Endothelial cell of umbilical vein (primary cell): Measurements from ENCODE around the gene SPOUT1. TPM values are rescaled to one million over a fixed set of nuclear protein-coding genes. Genes with fewer than 3 reads are reported as not detected.
"Not testable (repeated sequence)": the region's sequence is repeated elsewhere in the genome, so short reads cannot be mapped to it uniquely, and the experiment has no call there.

ENCODE experiments used
- BruUV-seq: library from RNA; stranded (reverse); fragments of 400-500 nt; replicated peaks from 2 replicates; lab custom pipeline; 2021; lab: Mats Ljungman, UMichigan
- CTCF ChIA-PET: fragments of 300-600, 350-600 bp; sonication (Branson Sonifier 250); formaldehyde crosslinking; loops from one replicate; lab custom pipeline; 2021; ENCODE audit warnings: antibody characterized with exemption, inconsistent platforms; lab: Charles Lee
- POLR2A ChIA-PET: fragments of 300-600, 350-600 bp; sonication (Branson Sonifier 250); formaldehyde crosslinking; loops from one replicate; lab custom pipeline; 2021; ENCODE audit warnings: antibody characterized with exemption, inconsistent platforms; lab: Charles Lee
- DNase-seq: peaks from one replicate; pipeline ENCODE4 v3.0.0-alpha.2; 2011; ENCODE audit warnings: low read depth, low spot score
- FAIRE-seq: peaks from 2 replicates; lab custom pipeline; 2011; peaks lifted over from hg19 to GRCh38; lab: Jason Lieb, UNC
- H2AFZ ChIP-seq: 2 replicates; pipeline ENCODE4 v1.6.0; 2012; ENCODE audit warnings: low read depth, low read length, control low read depth, inconsistent platforms
- H3K27ac ChIP-seq: 2 replicates; pipeline ENCODE4 v1.5.1; 2011; ENCODE audit warnings: low read depth, mild to moderate bottlenecking, control low read depth, low read length, moderate library complexity; ENCODE audit not compliant: insufficient read depth
- H3K27me3 ChIP-seq, 2 experiments: 2 replicates each; pipeline versions ENCODE4 v1.6.0 to v1.6.1; 2011; ENCODE audit warnings: low read length in 2 of 2, mixed read lengths in 1 of 2; ENCODE audit not compliant: control insufficient read depth in 2 of 2, insufficient read depth in 2 of 2
- H3K36me3 ChIP-seq, 2 experiments: 2 replicates in 1 of 2; 3 replicates in 1 of 2; pipeline ENCODE4 v1.5.1; 2011; ENCODE audit warnings: low read length in 2 of 2, mild to moderate bottlenecking in 1 of 2, moderate library complexity in 1 of 2; ENCODE audit not compliant: control insufficient read depth in 2 of 2, insufficient read depth in 2 of 2; ENCODE audit errors: extremely low read depth in 1 of 2
- H3K4me1 ChIP-seq: 3 replicates; pipeline ENCODE4 v1.5.1; 2011; ENCODE audit warnings: mild to moderate bottlenecking, low read length; ENCODE audit not compliant: control insufficient read depth, insufficient read depth; ENCODE audit errors: extremely low read depth
- H3K4me2 ChIP-seq: 2 replicates; pipeline ENCODE4 v1.6.1; 2011; ENCODE audit warnings: low read length, control low read depth, mixed read lengths; ENCODE audit not compliant: insufficient read depth
- H3K4me3 ChIP-seq, 3 experiments: fragments of 200-600 bp in 1 of 3; sonication (generic), shearing (Covaris generic) in 1 of 3; replicated peaks in 1 of 3; 2 replicates each; pipeline ENCODE4 v1.5.1; 2011 to 2016; ENCODE audit warnings: control low read depth in 3 of 3, low read length in 3 of 3, mild to moderate bottlenecking in 2 of 3, inconsistent platforms in 1 of 3, low read depth in 1 of 3, moderate library complexity in 1 of 3; ENCODE audit not compliant: insufficient read depth in 1 of 3
- H3K79me2 ChIP-seq: 2 replicates; pipeline ENCODE4 v1.6.0; 2012; ENCODE audit warnings: low read length, inconsistent platforms; ENCODE audit not compliant: control insufficient read depth, insufficient read depth
- H3K9ac ChIP-seq: replicated peaks from 2 replicates; pipeline ENCODE3; 2011; ENCODE audit warnings: low read length, control low read depth; ENCODE audit not compliant: insufficient read depth; ENCODE audit errors: extremely low read depth
- H3K9me1 ChIP-seq: replicated peaks from 3 replicates; pipeline ENCODE4 v1.6.0; 2011; ENCODE audit warnings: mild to moderate bottlenecking, low read length; ENCODE audit not compliant: control insufficient read depth, insufficient read depth; ENCODE audit errors: extremely low read depth
- H3K9me3 ChIP-seq: replicated peaks from 2 replicates; pipeline ENCODE4 v1.5.1; 2012; ENCODE audit warnings: low read length, inconsistent platforms; ENCODE audit not compliant: control insufficient read depth, insufficient read depth
- H4K20me1 ChIP-seq: replicated peaks from 2 replicates; pipeline ENCODE3; 2011; ENCODE audit warnings: mild to moderate bottlenecking, low read length; ENCODE audit not compliant: control insufficient read depth, insufficient read depth; ENCODE audit errors: extremely low read depth
- CTCF ChIP-seq, 2 donors: IDR thresholded peaks; 1 replicate in 1 of 2; 2 replicates in 1 of 2; pipeline ENCODE4 v1.5.1; 2011; ENCODE audit warnings: low read length in 2 of 2, mild to moderate bottlenecking in 2 of 2, moderate library complexity in 2 of 2, control low read depth in 1 of 2, inconsistent platforms in 1 of 2, low read depth in 1 of 2; ENCODE audit not compliant: insufficient read depth in 1 of 2; ENCODE audit errors: extremely low read depth in 1 of 2
- EZH2 ChIP-seq: IDR thresholded peaks from 2 replicates; pipeline ENCODE4 v1.6.1; 2012; ENCODE audit warnings: borderline replicate concordance, low read depth, mild to moderate bottlenecking, moderate library complexity, low read length, inconsistent platforms; ENCODE audit not compliant: severe bottlenecking
- FOS ChIP-seq: IDR thresholded peaks from 2 replicates; pipeline ENCODE4 v1.6.1; 2011; ENCODE audit warnings: mild to moderate bottlenecking, low read length, moderate library complexity, borderline replicate concordance; ENCODE audit not compliant: insufficient read depth
- GATA2 ChIP-seq: IDR thresholded peaks from 2 replicates; pipeline ENCODE4 v1.7.0; 2011; ENCODE audit warnings: low read depth, mild to moderate bottlenecking, moderate library complexity, mixed read lengths, low read length; ENCODE audit not compliant: insufficient read length, insufficient read depth
- JUN ChIP-seq: IDR thresholded peaks from 2 replicates; pipeline ENCODE4 v1.6.1; 2011; ENCODE audit warnings: borderline replicate concordance, low read depth; ENCODE audit not compliant: insufficient read length, insufficient read depth
- MAX ChIP-seq: IDR thresholded peaks from 2 replicates; pipeline ENCODE4 v1.6.1; 2011; ENCODE audit not compliant: insufficient read depth, insufficient read length
- MYC ChIP-seq: IDR thresholded peaks from one replicate; pipeline ENCODE4 v1.6.1; 2011; ENCODE audit warnings: mild to moderate bottlenecking, low read depth, low read length
- POLR2A ChIP-seq: IDR thresholded peaks from 2 replicates; pipeline ENCODE4 v1.6.1; 2012; ENCODE audit warnings: low read depth, mild to moderate bottlenecking, control low read depth, low read length
- POLR2AphosphoS5 ChIP-seq: IDR thresholded peaks from 2 replicates; pipeline ENCODE4 v1.6.1; 2012; ENCODE audit warnings: low read depth, mild to moderate bottlenecking, control low read depth, low read length, moderate library complexity; ENCODE audit not compliant: insufficient read depth
- dilution Hi-C: fragments of 300-500 bp; cut with MboI; formaldehyde crosslinking; loops from one replicate; pipeline ENCODE4 v1.15.0; 2019; ENCODE audit warnings: low sequenced_read_pairs; ENCODE audit not compliant: extremely low pct_ligation_motif_present
- intact Hi-C: fragments of 100-400 bp; cut with micrococcal nuclease; formaldehyde crosslinking; loops from one replicate; pipeline ENCODE4 v1.10.0; 2022
- polyA plus RNA-seq, 4 experiments: library from polyadenylated mRNA; depleted of rRNA in 3 of 4; stranded (reverse) in 3 of 4; unstranded in 1 of 4; fragments of >200 nt; gene quantifications; 2 replicates each; pipeline versions ENCODE4 v1.2.1 to v1.2.3, GENCODE V29; 2011 to 2012; ENCODE audit warnings: missing spikeins in 1 of 4
- total RNA-seq: library from RNA; stranded (reverse); gene quantifications from 2 replicates; pipeline ENCODE4 v1.2.3, GENCODE V29; 2021

Gene SPOUT1
- total and polyA plus RNA-seq, 2 donors (not counting 3 experiments of a cell fraction or from before 2014, with no cell fraction given), result 50.4 to 51.6 TPM

- dilution Hi-C loops, result no loop called here
- Histone ChIP-seq H3K4me1 (peaks cover 8% of the 10 kb centered on the region), H2AFZ (no peak overlapping the region), H4K20me1 (no peaks in the 10 kb centered on the region), H3K4me3 (no peak overlapping the region), H3K9ac (no peak overlapping the region), H3K79me2 (peaks cover 35% of the 10 kb centered on the region), H3K36me3 (no peaks in the 10 kb centered on the region), H3K4me2 (no peak overlapping the region), H3K27ac (no peak overlapping the region), H3K9me3 (no peaks in the 10 kb centered on the region), H3K27me3 (no peaks in the 10 kb centered on the region), H3K9me1 (no peaks in the 10 kb centered on the region)
- ChIA-PET POLR2A (interaction anchor here (0.6 to 1.1 kb wide), 4 partner anchors 9 to 717 kb away, joined by 3 to 6 read pairs (median 4); no protein-coding TSS in a partner anchor), CTCF (interaction anchor here (1.0 to 4.8 kb wide), 6 partner anchors 10 to 51 kb away, joined by 3 to 28 read pairs (median 6); partner anchors contain the start of gene PHYHD1)
- no TSS peak for BruUV-seq
- intact Hi-C loops, result no loop called here
- DNase-seq (no peak), FAIRE-seq (no peak)
- no peak for TF ChIP-seq POLR2AphosphoS5
- no peak for TF ChIP-seq JUN
- no peak for TF ChIP-seq MYC
- no peak for TF ChIP-seq CTCF (IDR thresholded peaks at IDR 0.05; ENCODE audit: extremely low read depth in 1 of 2, insufficient read depth in 1 of 2, low read depth in 1 of 2, low read length in 2 of 2)
- TF ChIP-seq EZH2, result no peak
- TF ChIP-seq POLR2A, result no peak
- TF ChIP-seq GATA2, result no peak
- TF ChIP-seq FOS, result no peak
- no peak for TF ChIP-seq MAX
Observed at GRCh38 chr9:128877852-128878251, 48.3 kb upstream of the SPOUT1 start.

GRCh38 chr9:128870941-128871265 is 41.3 kb upstream of the SPOUT1 start:
- H3K9me3 ChIP-seq, FAIRE-seq, H3K36me3 ChIP-seq, dilution Hi-C loops, DNase-seq, H3K4me1 ChIP-seq, H4K20me1 ChIP-seq, intact Hi-C loops, H3K79me2 ChIP-seq, H3K4me2 ChIP-seq, H3K9me1 ChIP-seq, H3K4me3 ChIP-seq, H3K9ac ChIP-seq, H3K27ac ChIP-seq, H3K27me3 ChIP-seq, BruUV-seq, H2AFZ ChIP-seq: not testable (repeated sequence)
- ChIA-PET POLR2A (interaction anchor here (0.7 kb wide), 1 partner anchor 10 kb away, joined by 4 read pairs; no protein-coding TSS in a partner anchor), CTCF (interaction anchor here (1.0 to 2.4 kb wide), 3 partner anchors 9 to 57 kb away, joined by 4 to 7 read pairs (median 5); no protein-coding TSS in a partner anchor)
